ENCODE data around the gene SYS1. TPM values are rescaled to one million over a fixed set of nuclear protein-coding genes. Genes with fewer than 3 reads are reported as not detected.

SYS1 gene
- total and polyA plus RNA-seq, 2 donors (not counting 1 experiment from before 2014, with no cell fraction given), result 25.3 to 57.7 TPM

- peak overlapping the region; percentile 43 to 70 (median 67) for H3K4me3 ChIP-seq (ENCODE audit: control extremely low read depth in 1 of 5, extremely low read depth in 1 of 5, insufficient read depth in 1 of 5, low read depth in 2 of 5, low read length in 4 of 5)
- H3K4me1 ChIP-seq (ENCODE audit: control insufficient read depth in 2 of 2, insufficient read depth in 2 of 2, low read length in 2 of 2), result peaks cover 17 to 33% of the 10 kb centered on the region in 2 donors
- H3K27me3 ChIP-seq (replicated peaks in 1 of 4; ENCODE audit: control extremely low read depth in 1 of 4, control insufficient read depth in 3 of 4, insufficient read depth in 4 of 4, low read length in 3 of 4), result no peaks in the 10 kb centered on the region
- Mint-ChIP-seq H3K27ac (no peak overlapping the region), H3K27me3 (peaks cover 6% of the 10 kb centered on the region), H3K4me1 (peaks cover 30% of the 10 kb centered on the region), H3K4me3 (peak overlapping the region; percentile 84), H3K9me3 (ENCODE audit: insufficient read depth) (peaks cover 4% of the 10 kb centered on the region)
- peak overlapping the region; percentile 56 for H2AFZ ChIP-seq (ENCODE audit: insufficient read depth, low read depth, low read length, poor library complexity, severe bottlenecking)
- H3K36me3 ChIP-seq (replicated peaks in 1 of 2; ENCODE audit: control extremely low read depth in 1 of 2, control insufficient read depth in 1 of 2, extremely low read depth in 1 of 2, insufficient read depth in 2 of 2, low read length in 1 of 2), result no peaks in the 10 kb centered on the region
- H3K4me2 ChIP-seq (replicated peaks; ENCODE audit: low read depth, low read length, poor library complexity, severe bottlenecking), result peak overlapping the region; percentile 99
- under 1% methylated on average over 41 of the region's 49 CpGs for WGBS (ENCODE audit: insufficient coverage)
- no peak for TF ChIP-seq EZH2 (IDR thresholded peaks at IDR 0.05; ENCODE audit: borderline replicate concordance, insufficient read depth, low read depth, low read length, poor library complexity, severe bottlenecking)
- TF ChIP-seq, protein P1, sequence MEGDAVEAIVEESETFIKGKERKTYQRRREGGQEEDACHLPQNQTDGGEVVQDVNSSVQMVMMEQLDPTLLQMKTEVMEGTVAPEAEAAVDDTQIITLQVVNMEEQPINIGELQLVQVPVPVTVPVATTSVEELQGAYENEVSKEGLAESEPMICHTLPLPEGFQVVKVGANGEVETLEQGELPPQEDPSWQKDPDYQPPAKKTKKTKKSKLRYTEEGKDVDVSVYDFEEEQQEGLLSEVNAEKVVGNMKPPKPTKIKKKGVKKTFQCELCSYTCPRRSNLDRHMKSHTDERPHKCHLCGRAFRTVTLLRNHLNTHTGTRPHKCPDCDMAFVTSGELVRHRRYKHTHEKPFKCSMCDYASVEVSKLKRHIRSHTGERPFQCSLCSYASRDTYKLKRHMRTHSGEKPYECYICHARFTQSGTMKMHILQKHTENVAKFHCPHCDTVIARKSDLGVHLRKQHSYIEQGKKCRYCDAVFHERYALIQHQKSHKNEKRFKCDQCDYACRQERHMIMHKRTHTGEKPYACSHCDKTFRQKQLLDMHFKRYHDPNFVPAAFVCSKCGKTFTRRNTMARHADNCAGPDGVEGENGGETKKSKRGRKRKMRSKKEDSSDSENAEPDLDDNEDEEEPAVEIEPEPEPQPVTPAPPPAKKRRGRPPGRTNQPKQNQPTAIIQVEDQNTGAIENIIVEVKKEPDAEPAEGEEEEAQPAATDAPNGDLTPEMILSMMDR (IDR thresholded peaks at IDR 0.05), result no peak
- ChIA-PET POLR2A (interaction anchor here (0.7 to 2.4 kb wide), 2 partner anchors 10 to 38 kb away, joined by 3 to 7 read pairs; partner anchors contain the start of gene PIGT), CTCF (interaction anchor here (1.2 to 5.1 kb wide), 2 partner anchors 14 to 31 kb away, joined by 4 to 22 read pairs; no protein-coding TSS in a partner anchor)
- ATAC-seq (ENCODE audit: low read depth) (peak; percentile 15), DNase-seq (no peak)
- peaks cover 9% of the 10 kb centered on the region for H3K79me2 ChIP-seq (ENCODE audit: control insufficient read depth, insufficient read depth, low read length)
- H3K9ac ChIP-seq (ENCODE audit: low read length), result peak overlapping the region; percentile 77
- no peaks in the 10 kb centered on the region for H4K20me1 ChIP-seq (ENCODE audit: control insufficient read depth, insufficient read depth, low read length, poor library complexity, severe bottlenecking)
- peaks cover 0 to 9% (median 8%) of the 10 kb centered on the region in 3 donors for H3K9me3 ChIP-seq (ENCODE audit: control extremely low read depth in 1 of 3, control insufficient read depth in 2 of 3, insufficient read depth in 1 of 3, low read length in 2 of 3)
- intact Hi-C loops (cut with micrococcal nuclease), result loop anchor here (1.0 to 2.0 kb wide), 2 partner anchors 10 to 31 kb away; no protein-coding TSS in a partner anchor
- no peak overlapping the region for H3K27ac ChIP-seq (ENCODE audit: low read length in 2 of 2)
Measured at GRCh38 chr20:45405571-45406259, 42.8 kb downstream of the SYS1 start.

All from B cell (primary cell).